Tibial nerve (tissue), 4 donors: ENCODE measurements around the gene KIAA1217. TPM values are rescaled to one million over a fixed set of nuclear protein-coding genes. Genes with fewer than 3 reads are reported as not detected.

Source experiments
- DNase-seq, 2 donors: peaks; one replicate each; pipeline ENCODE4 v3.0.0-alpha.2; 2019; ENCODE audit warnings: low spot score in 2 of 2
- H3K27ac ChIP-seq, 4 donors: fragments of 200-600 bp; sonication (generic) in 3 of 4; one replicate each; pipeline ENCODE4 v1.5.1; 2017 to 2019; ENCODE audit warnings: mild to moderate bottlenecking in 1 of 4
- H3K27me3 ChIP-seq, 2 donors: fragments of 200-600 bp; sonication (generic) in 1 of 2; one replicate each; pipeline versions ENCODE4 v1.5.1 to v1.6.0; 2017 to 2019
- H3K36me3 ChIP-seq, 3 donors: fragments of 200-600 bp; sonication (generic); one replicate each; pipeline ENCODE4 v1.5.1; 2018 to 2019
- H3K4me1 ChIP-seq, 4 donors: fragments of 200-600 bp; sonication (generic) in 3 of 4; one replicate each; pipeline ENCODE4 v1.5.1; 2017 to 2019
- H3K4me3 ChIP-seq, 4 donors: fragments of 200-600 bp; sonication (generic) in 3 of 4; one replicate each; pipeline ENCODE4 v1.5.1; 2017 to 2019; ENCODE audit warnings: mild to moderate bottlenecking in 1 of 4, moderate library complexity in 1 of 4
- H3K9me3 ChIP-seq, 4 donors: fragments of 200-600 bp; sonication (generic) in 3 of 4; one replicate each; pipeline ENCODE4 v1.5.1; 2017 to 2019
- CTCF ChIP-seq, 5 experiments: fragments of 200-600 bp in 3 of 5; fragments of 450-650 bp in 2 of 5; sonication (generic) in 3 of 5; IDR thresholded peaks; one replicate each; pipeline ENCODE4 v1.5.1; 2016 to 2019; ENCODE audit warnings: antibody characterized with exemption in 5 of 5, mild to moderate bottlenecking in 3 of 5, moderate library complexity in 2 of 5
- EP300 ChIP-seq, 2 donors: sonication (generic); formaldehyde crosslinking; IDR thresholded peaks; one replicate each; pipeline ENCODE4 v1.6.1; 2017; ENCODE audit warnings: antibody characterized with exemption in 2 of 2, mild to moderate bottlenecking in 1 of 2
- POLR2A ChIP-seq, 2 donors: fragments of 450-650 bp; IDR thresholded peaks; one replicate each; pipeline ENCODE4 v1.6.1; 2017; ENCODE audit warnings: antibody characterized with exemption in 2 of 2, mild to moderate bottlenecking in 2 of 2, moderate library complexity in 2 of 2
- WGBS, 2 donors: methylation state at CpG; one replicate each; pipeline ENCODE4 v1.1.5; 2018; 5-methylcytosine and 5-hydroxymethylcytosine counted together
- total RNA-seq, 4 donors: library from RNA; depleted of rRNA; stranded (reverse); fragments of >200 nt; gene quantifications; one replicate each; pipeline ENCODE4 v1.1.0, GENCODE V29; 2016

Gene KIAA1217
- total RNA-seq, 4 donors from 2014 or later: 38.5 to 88.1 (median 58.3) TPM

GRCh38 chr10:24256619-24257107 is 47.7 kb downstream of the KIAA1217 start:
- peak overlapping the region in 1 of 4 donors; percentile 28 for H3K27ac ChIP-seq
- TF ChIP-seq EP300 (IDR thresholded peaks at IDR 0.05): no peak
- TF ChIP-seq CTCF (IDR thresholded peaks at IDR 0.05): no peak
- no peak for TF ChIP-seq POLR2A (IDR thresholded peaks at IDR 0.05)
- H3K4me3 ChIP-seq: no peak overlapping the region

GRCh38 chr10:24257588-24257987 is 48.6 kb downstream of the KIAA1217 start:
- Histone ChIP-seq H3K4me3 (no peak overlapping the region), H3K4me1 (peaks cover 0 to 38% (median 4%) of the 10 kb centered on the region in 4 donors), H3K36me3 (no peaks in the 10 kb centered on the region), H3K27ac (no peak overlapping the region), H3K9me3 (no peaks in the 10 kb centered on the region), H3K27me3 (no peaks in the 10 kb centered on the region)
- DNase-seq: no peak
- 93 to 96% methylated on average over 4 of the region's 4 CpGs for WGBS, 2 donors
- TF ChIP-seq CTCF (IDR thresholded peaks at IDR 0.05): no peak

More at GRCh38 chr10:24256619-24257107, 47.7 kb downstream of the KIAA1217 start:
- Histone ChIP-seq H3K9me3 (no peaks in the 10 kb centered on the region), H3K27me3 (no peaks in the 10 kb centered on the region), H3K4me1 (peaks cover 0 to 40% (median 4%) of the 10 kb centered on the region in 4 donors), H3K36me3 (no peaks in the 10 kb centered on the region)
- no peak for DNase-seq
- 61 to 63% methylated on average over 2 of the region's 2 CpGs for WGBS, 2 donors

- Histone ChIP-seq H3K27me3 (no peaks in the 10 kb centered on the region), H3K4me3 (no peak overlapping the region), H3K36me3 (no peaks in the 10 kb centered on the region), H3K4me1 (peaks cover 0 to 34% (median 4%) of the 10 kb centered on the region in 4 donors), H3K9me3 (no peaks in the 10 kb centered on the region), H3K27ac (no peak overlapping the region)
- WGBS, 2 donors: 83 to 92% methylated on average over 7 of the region's 7 CpGs
- TF ChIP-seq EP300 (IDR thresholded peaks at IDR 0.05): no peak
- no peak for TF ChIP-seq CTCF (IDR thresholded peaks at IDR 0.05)
- TF ChIP-seq POLR2A (IDR thresholded peaks at IDR 0.05): no peak
- no peak for DNase-seq
Measured at GRCh38 chr10:24259365-24260130, 50.6 kb downstream of the KIAA1217 start.

GRCh38 chr10:24261627-24262026 is 52.7 kb downstream of the KIAA1217 start:
- no peaks in the 10 kb centered on the region for H3K27me3 ChIP-seq
- H3K27ac ChIP-seq: no peak overlapping the region
- H3K36me3 ChIP-seq: peaks cover 0 to 7% (median 0%) of the 10 kb centered on the region in 3 donors
- no peak for DNase-seq
- H3K4me1 ChIP-seq: peaks cover 0 to 34% (median 2%) of the 10 kb centered on the region in 4 donors
- no peak overlapping the region for H3K4me3 ChIP-seq
- 74 to 90% methylated on average over 3 of the region's 3 CpGs for WGBS, 2 donors
- no peaks in the 10 kb centered on the region for H3K9me3 ChIP-seq
- TF ChIP-seq POLR2A (IDR thresholded peaks at IDR 0.05) (no peak), EP300 (IDR thresholded peaks at IDR 0.05) (no peak), CTCF (IDR thresholded peaks at IDR 0.05) (no peak)

GRCh38 chr10:24262929-24263590 is 54.1 kb downstream of the KIAA1217 start:
- Histone ChIP-seq H3K36me3 (peaks cover 0 to 14% (median 0%) of the 10 kb centered on the region in 3 donors), H3K27me3 (no peaks in the 10 kb centered on the region), H3K9me3 (no peaks in the 10 kb centered on the region), H3K4me1 (peaks cover 0 to 28% (median 2%) of the 10 kb centered on the region in 4 donors), H3K4me3 (no peak overlapping the region), H3K27ac (peak overlapping the region in 2 of 4 donors; percentile 34 to 47)
- DNase-seq: peak; percentile 23 to 69
- 62 to 64% methylated on average over 7 of the region's 7 CpGs for WGBS, 2 donors
- TF ChIP-seq POLR2A (IDR thresholded peaks at IDR 0.05) (no peak), CTCF (IDR thresholded peaks at IDR 0.05) (no peak), EP300 (IDR thresholded peaks at IDR 0.05) (peak in 1 of 2 donors; percentile 77)
